ENCODE data around the gene NELL2.

- TF ChIP-seq NFRKB (IDR thresholded peaks at IDR 0.05), result no peak
- TF ChIP-seq SP1 (IDR thresholded peaks at IDR 0.05), result no peak
- TF ChIP-seq ZNF384 (IDR thresholded peaks at IDR 0.05), result no peak
- TF ChIP-seq FOXK2 (IDR thresholded peaks at IDR 0.05), result no peak
- TF ChIP-seq FOXM1 (IDR thresholded peaks at IDR 0.05; ENCODE audit: borderline replicate concordance), result no peak
- TF ChIP-seq PKNOX1 (IDR thresholded peaks at IDR 0.05), result no peak
- TF ChIP-seq TARDBP (IDR thresholded peaks at IDR 0.05), result no peak
- no peak for TF ChIP-seq ELF4 (IDR thresholded peaks at IDR 0.05)
- no peak for TF ChIP-seq FOXA1 (IDR thresholded peaks at IDR 0.05)
- TF ChIP-seq L3MBTL2 (conservative IDR thresholded peaks at IDR 0.05), result no peak
- TF ChIP-seq ARNT (IDR thresholded peaks at IDR 0.05), result no peak
- no peak for TF ChIP-seq CTBP1 (IDR thresholded peaks at IDR 0.05; ENCODE audit: borderline replicate concordance)
- TF ChIP-seq SUZ12 (IDR thresholded peaks at IDR 0.05), result no peak
Observed at GRCh38 chr12:44904321-44904720, 28.2 kb upstream of the NELL2 start.

All from HEK293T (cell line).